Measurements from ENCODE around the gene TMEM266.

DNA sequence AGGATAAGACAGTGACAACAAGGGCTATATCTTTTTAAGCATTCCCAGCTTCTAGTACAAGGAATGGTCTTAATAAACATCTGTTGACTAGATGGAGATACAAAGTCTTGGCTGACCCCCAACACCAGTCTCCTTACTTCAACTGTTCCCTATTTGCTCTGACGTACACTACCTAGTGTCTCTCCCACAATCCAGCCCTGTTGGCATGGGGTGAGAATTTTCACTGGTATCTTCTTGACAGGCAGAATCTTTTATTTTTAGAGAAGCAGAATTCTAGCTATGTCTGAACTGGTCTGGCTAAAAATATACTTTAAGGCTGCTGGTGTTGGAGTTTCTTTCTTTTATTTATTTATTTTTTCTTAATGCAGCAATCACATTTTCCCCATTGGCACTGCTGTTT, 169.5 kb downstream of the TMEM266 start:
- TF ChIP-seq, protein P1, sequence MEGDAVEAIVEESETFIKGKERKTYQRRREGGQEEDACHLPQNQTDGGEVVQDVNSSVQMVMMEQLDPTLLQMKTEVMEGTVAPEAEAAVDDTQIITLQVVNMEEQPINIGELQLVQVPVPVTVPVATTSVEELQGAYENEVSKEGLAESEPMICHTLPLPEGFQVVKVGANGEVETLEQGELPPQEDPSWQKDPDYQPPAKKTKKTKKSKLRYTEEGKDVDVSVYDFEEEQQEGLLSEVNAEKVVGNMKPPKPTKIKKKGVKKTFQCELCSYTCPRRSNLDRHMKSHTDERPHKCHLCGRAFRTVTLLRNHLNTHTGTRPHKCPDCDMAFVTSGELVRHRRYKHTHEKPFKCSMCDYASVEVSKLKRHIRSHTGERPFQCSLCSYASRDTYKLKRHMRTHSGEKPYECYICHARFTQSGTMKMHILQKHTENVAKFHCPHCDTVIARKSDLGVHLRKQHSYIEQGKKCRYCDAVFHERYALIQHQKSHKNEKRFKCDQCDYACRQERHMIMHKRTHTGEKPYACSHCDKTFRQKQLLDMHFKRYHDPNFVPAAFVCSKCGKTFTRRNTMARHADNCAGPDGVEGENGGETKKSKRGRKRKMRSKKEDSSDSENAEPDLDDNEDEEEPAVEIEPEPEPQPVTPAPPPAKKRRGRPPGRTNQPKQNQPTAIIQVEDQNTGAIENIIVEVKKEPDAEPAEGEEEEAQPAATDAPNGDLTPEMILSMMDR (IDR thresholded peaks at IDR 0.05) = no peak
- no peak for TF ChIP-seq POLR2A (IDR thresholded peaks at IDR 0.05)
- TF ChIP-seq POLR2AphosphoS5 (IDR thresholded peaks at IDR 0.05) = no peak

Measured in suprapubic skin (tissue), 4 donors.